H9 (cell line): ENCODE data around the gene SEC14L5. TPM values are rescaled to one million over a fixed set of nuclear protein-coding genes. Genes with fewer than 3 reads are reported as not detected.

Source experiments
- DNase-seq: peaks from one replicate; pipeline ENCODE4 v3.0.0-alpha.2; 2017
- H2AFZ ChIP-seq: one replicate; pipeline ENCODE4 v1.6.1; 2013; ENCODE audit warnings: mild to moderate bottlenecking, low read length, control low read depth, moderate library complexity
- H2AK5ac ChIP-seq: 2 replicates; pipeline ENCODE4 v1.6.1; 2013; ENCODE audit warnings: low read length, control low read depth, mixed read lengths; ENCODE audit not compliant: insufficient read length
- H2BK120ac ChIP-seq: one replicate; pipeline ENCODE4 v1.6.1; 2013; ENCODE audit warnings: low read depth, mild to moderate bottlenecking, low read length, control low read depth, inconsistent platforms; ENCODE audit not compliant: poor library complexity, severe bottlenecking
- H2BK12ac ChIP-seq: 2 replicates; pipeline ENCODE4 v1.6.1; 2013; ENCODE audit warnings: low read length, control low read depth, mixed read lengths, low read depth; ENCODE audit not compliant: insufficient read length
- H2BK15ac ChIP-seq: 2 replicates; pipeline ENCODE4 v1.6.1; 2013; ENCODE audit warnings: low read depth, low read length, control low read depth
- H2BK20ac ChIP-seq: one replicate; pipeline ENCODE4 v1.6.1; 2013; ENCODE audit warnings: low read depth, mild to moderate bottlenecking, low read length, control low read depth, inconsistent platforms; ENCODE audit not compliant: poor library complexity, severe bottlenecking
- H2BK5ac ChIP-seq: 2 replicates; pipeline ENCODE4 v1.6.1; 2013; ENCODE audit warnings: low read length, control low read depth, mixed read lengths; ENCODE audit not compliant: insufficient read length
- H3K14ac ChIP-seq: 2 replicates; pipeline ENCODE4 v1.6.1; 2013; ENCODE audit warnings: low read length, control low read depth; ENCODE audit not compliant: insufficient read depth
- H3K18ac ChIP-seq: 2 replicates; pipeline ENCODE4 v1.6.1; 2013; ENCODE audit warnings: low read depth, mild to moderate bottlenecking, mixed read lengths, low read length, control low read depth; ENCODE audit not compliant: insufficient read length
- H3K23ac ChIP-seq: 2 replicates; pipeline ENCODE4 v1.6.1; 2013; ENCODE audit warnings: low read length, control low read depth, mixed read lengths, low read depth; ENCODE audit not compliant: insufficient read length
- H3K23me2 ChIP-seq: 2 replicates; pipeline ENCODE4 v1.6.1; 2013; ENCODE audit warnings: low read depth, mild to moderate bottlenecking, mixed read lengths, low read length, control low read depth; ENCODE audit not compliant: insufficient read length, poor library complexity, severe bottlenecking
- H3K27ac ChIP-seq: 2 replicates; pipeline ENCODE4 v1.5.1; 2013; ENCODE audit warnings: low read length, control low read depth, mixed read lengths, low read depth; ENCODE audit not compliant: insufficient read length
- H3K27me3 ChIP-seq: 2 replicates; pipeline ENCODE4 v1.6.1; 2013; ENCODE audit warnings: low read length, control low read depth, inconsistent platforms; ENCODE audit not compliant: insufficient read depth
- H3K4ac ChIP-seq: 2 replicates; pipeline ENCODE4 v1.6.1; 2013; ENCODE audit warnings: low read depth, mild to moderate bottlenecking, control low read depth, inconsistent platforms, low read length, moderate library complexity
- H3K4me1 ChIP-seq: 2 replicates; pipeline ENCODE4 v1.6.1; 2013; ENCODE audit warnings: low read length, control low read depth, inconsistent platforms; ENCODE audit not compliant: insufficient read depth
- H3K4me2 ChIP-seq: 2 replicates; pipeline ENCODE4 v1.6.1; 2013; ENCODE audit warnings: low read length, control low read depth, mixed read lengths; ENCODE audit not compliant: insufficient read length, insufficient read depth
- H3K56ac ChIP-seq: 2 replicates; pipeline ENCODE4 v1.6.1; 2013; ENCODE audit warnings: low read depth, mild to moderate bottlenecking, mixed read lengths, low read length, control low read depth; ENCODE audit not compliant: insufficient read length
- H3K79me1 ChIP-seq: 2 replicates; pipeline ENCODE4 v1.6.1; 2013; ENCODE audit warnings: low read depth, mild to moderate bottlenecking, moderate library complexity, low read length, control low read depth, inconsistent platforms; ENCODE audit not compliant: insufficient read depth, poor library complexity, severe bottlenecking
- H3K79me2 ChIP-seq: 2 replicates; pipeline ENCODE4 v1.6.1; 2013; ENCODE audit warnings: low read length, control low read depth, inconsistent platforms; ENCODE audit not compliant: insufficient read depth
- H3K9ac ChIP-seq: 2 replicates; pipeline ENCODE4 v1.6.1; 2013; ENCODE audit warnings: low read length, control low read depth, mixed read lengths; ENCODE audit not compliant: insufficient read length; ENCODE audit errors: extremely low read depth
- H3K9me3 ChIP-seq: one replicate; pipeline ENCODE4 v1.6.1; 2013; ENCODE audit warnings: low read depth, low read length, inconsistent platforms; ENCODE audit not compliant: control insufficient read depth
- H3T11ph ChIP-seq: one replicate; pipeline ENCODE4 v1.6.1; 2013; ENCODE audit warnings: mild to moderate bottlenecking, low read length, control low read depth, inconsistent platforms
- H4K20me1 ChIP-seq: one replicate; pipeline ENCODE4 v1.6.1; 2013; ENCODE audit not compliant: control insufficient read depth, insufficient read length, insufficient read depth
- H4K5ac ChIP-seq: 2 replicates; pipeline ENCODE4 v1.6.1; 2013; ENCODE audit warnings: low read depth, mild to moderate bottlenecking, mixed read lengths, low read length, control low read depth; ENCODE audit not compliant: insufficient read length
- H4K8ac ChIP-seq: replicated peaks from 2 replicates; pipeline ENCODE4 v1.6.1; 2013; ENCODE audit warnings: low read length, control low read depth, mixed read lengths, low read depth; ENCODE audit not compliant: insufficient read length
- H4K91ac ChIP-seq: 2 replicates; pipeline ENCODE4 v1.6.1; 2013; ENCODE audit warnings: low read depth, mild to moderate bottlenecking, moderate library complexity, mixed read lengths, low read length, control low read depth; ENCODE audit not compliant: insufficient read length
- H3K27ac Mint-ChIP-seq, 3 experiments: 2 replicates in 2 of 3; 3 replicates in 1 of 3; pipeline ENCODE4 v1.8.0; 2020 to 2021; ENCODE audit warnings: mixed read lengths in 3 of 3, mild to moderate bottlenecking in 1 of 3, moderate library complexity in 1 of 3
- H3K27me3 Mint-ChIP-seq: 2 replicates; pipeline ENCODE4 v1.8.0; 2021; ENCODE audit warnings: low read depth, mild to moderate bottlenecking, moderate library complexity, mixed read lengths
- H3K36me3 Mint-ChIP-seq, 3 experiments: 2 replicates in 2 of 3; 3 replicates in 1 of 3; pipeline ENCODE4 v1.8.0; 2020 to 2021; ENCODE audit warnings: low read depth in 3 of 3, mixed read lengths in 3 of 3; ENCODE audit not compliant: insufficient read depth in 1 of 3
- H3K4me1 Mint-ChIP-seq, 2 experiments: 2 replicates each; pipeline ENCODE4 v1.8.0; 2020; ENCODE audit warnings: mixed read lengths in 2 of 2
- H3K4me3 Mint-ChIP-seq, 2 experiments: 2 replicates in 1 of 2; 3 replicates in 1 of 2; pipeline ENCODE4 v1.8.0; 2020 to 2021; ENCODE audit warnings: mild to moderate bottlenecking in 2 of 2, mixed read lengths in 2 of 2, moderate library complexity in 1 of 2
- H3K9me3 Mint-ChIP-seq, 2 experiments: 2 replicates in 1 of 2; 3 replicates in 1 of 2; pipeline ENCODE4 v1.8.0; 2020; ENCODE audit warnings: mild to moderate bottlenecking in 2 of 2, mixed read lengths in 2 of 2, moderate library complexity in 1 of 2
- CTCF ChIP-seq: fragments of 200-600 bp; sonication (generic); conservative IDR thresholded peaks from 3 replicates; pipeline ENCODE4 v1.8.0; 2021; ENCODE audit warnings: antibody characterized with exemption, mild to moderate bottlenecking
- WGBS: extraction: QIAGEN DNeasy Blood & Tissue Kit; methylation state at CpG from one replicate; pipeline ENCODE4 v1.1.7; 2013; ENCODE audit warnings: missing lambda C conversion rate, low lambda C conversion rate, mixed read lengths; ENCODE audit not compliant: insufficient read length; ENCODE audit errors: extremely low coverage; 5-methylcytosine and 5-hydroxymethylcytosine counted together
- total RNA-seq: library from RNA; stranded (reverse); gene quantifications from 2 replicates; pipeline ENCODE4 v1.2.1, GENCODE V29; 2021

SEC14L5 gene
- total RNA-seq, 1 experiment from 2014 or later = 4.1 TPM

- Histone ChIP-seq H3K4ac (no peak overlapping the region), H3K23me2 (peaks cover 6% of the 10 kb centered on the region), H3K4me1 (no peaks in the 10 kb centered on the region; the same call in 1 of the 2 replicates), H2BK12ac (no peak overlapping the region), H4K91ac (no peak overlapping the region), H3K56ac (no peak overlapping the region), H3K27ac (no peak overlapping the region), H4K8ac (no peak overlapping the region), H2AK5ac (no peak overlapping the region), H3T11ph (no peak overlapping the region), H3K27me3 (no peaks in the 10 kb centered on the region), H3K23ac (no peak overlapping the region), H4K5ac (no peak overlapping the region), H2BK120ac (no peak overlapping the region), H3K79me1 (no peaks in the 10 kb centered on the region), H2BK5ac (no peak overlapping the region), H3K14ac (no peak overlapping the region), H3K4me2 (no peak overlapping the region), H2BK20ac (no peak overlapping the region), H3K79me2 (no peaks in the 10 kb centered on the region), H3K9me3 (no peaks in the 10 kb centered on the region), H2BK15ac (no peak overlapping the region), H2AFZ (no peak overlapping the region), H4K20me1 (no peaks in the 10 kb centered on the region), H3K9ac (no peak overlapping the region), H3K18ac (no peak overlapping the region)
- no peak overlapping the region for H3K4me3 Mint-ChIP-seq
- peak overlapping the region in 1 of 3 experiments; percentile 36; a peak in 1 of 7 replicates for H3K27ac Mint-ChIP-seq
- no CpG with 5 or more reads among the region's 11 CpGs for WGBS
- H3K36me3 Mint-ChIP-seq = peaks cover 6 to 28% (median 21%) of the 10 kb centered on the region in 3 experiments
- H3K4me1 Mint-ChIP-seq = peaks cover 7 to 11% of the 10 kb centered on the region in 2 experiments
- TF ChIP-seq CTCF = no peak
- peaks cover 7 to 8% of the 10 kb centered on the region in 2 experiments for H3K9me3 Mint-ChIP-seq
- H3K27me3 Mint-ChIP-seq = no peaks in the 10 kb centered on the region; the same call in 1 of the 2 replicates
- no peak for DNase-seq
Observed at GRCh38 chr16:4931381-4931780, 26.7 kb upstream of the SEC14L5 start.
